H54 (cell line): ENCODE data around the gene CBL.

Experiments used
- DNase-seq: peaks from one replicate; pipeline ENCODE4 v3.0.0; 2011; ENCODE audit warnings: low spot score, mixed read lengths; ENCODE audit not compliant: insufficient read length
- FAIRE-seq: peaks from 3 replicates; lab custom pipeline; 2011; peaks lifted over from hg19 to GRCh38; lab: Jason Lieb, UNC
- POLR2A ChIP-seq: IDR thresholded peaks from 2 replicates; pipeline ENCODE4 v1.6.1; 2011; ENCODE audit warnings: low read depth, mild to moderate bottlenecking, low read length

Gene CBL

GRCh38 chr11:119254239-119254638 is 48.1 kb downstream of the CBL start:
- FAIRE-seq (no peak), DNase-seq (no peak)
- TF ChIP-seq POLR2A: no peak

- DNase-seq (no peak), FAIRE-seq (no peak)
- no peak for TF ChIP-seq POLR2A
Observed at GRCh38 chr11:119258180-119258579, 52.0 kb downstream of the CBL start.

- FAIRE-seq: no peak
- TF ChIP-seq POLR2A: no peak
- no peak for DNase-seq
Observed at GRCh38 chr11:119258983-119259382, 52.8 kb downstream of the CBL start.

- FAIRE-seq: peak; percentile 80
- TF ChIP-seq POLR2A: no peak
- DNase-seq: peak; percentile 20
Observed at GRCh38 chr11:119262668-119263351, 56.7 kb downstream of the CBL start.

- TF ChIP-seq POLR2A: no peak
- DNase-seq: no peak
- peak; percentile 23 for FAIRE-seq
Observed at GRCh38 chr11:119263352-119263940, 57.3 kb downstream of the CBL start.

GRCh38 chr11:119266063-119266462 is 59.9 kb downstream of the CBL start:
- FAIRE-seq (no peak), DNase-seq (no peak)
- no peak for TF ChIP-seq POLR2A

- DNase-seq: no peak
- TF ChIP-seq POLR2A: no peak
- FAIRE-seq: no peak
Observed at GRCh38 chr11:119266517-119267255, 60.5 kb downstream of the CBL start.

GRCh38 chr11:119267645-119268044 is 61.5 kb downstream of the CBL start:
- DNase-seq (no peak), FAIRE-seq (no peak)
- no peak for TF ChIP-seq POLR2A

- TF ChIP-seq POLR2A: no peak
- DNase-seq: no peak
- no peak for FAIRE-seq
Observed at GRCh38 chr11:119273721-119274120, 67.6 kb downstream of the CBL start.

GRCh38 chr11:119277660-119278059 is 71.5 kb downstream of the CBL start:
- no peak for DNase-seq
- FAIRE-seq: no peak
- TF ChIP-seq POLR2A: no peak

GRCh38 chr11:119282495-119282894 is 76.4 kb downstream of the CBL start:
- FAIRE-seq (no peak), DNase-seq (no peak)
- TF ChIP-seq POLR2A: no peak

GRCh38 chr11:119284344-119285157 is 78.4 kb downstream of the CBL start:
- DNase-seq (no peak), FAIRE-seq (peak; percentile 20)
- no peak for TF ChIP-seq POLR2A

- no peak for TF ChIP-seq POLR2A
- DNase-seq (no peak), FAIRE-seq (no peak)
Observed at GRCh38 chr11:119285431-119285830, 79.3 kb downstream of the CBL start.

- DNase-seq (no peak), FAIRE-seq (no peak)
- no peak for TF ChIP-seq POLR2A
Observed at GRCh38 chr11:119288219-119288618, 82.1 kb downstream of the CBL start.
